Pancreas (tissue), 10 donors: ENCODE measurements around the gene LCT. TPM values are rescaled to one million over a fixed set of nuclear protein-coding genes. Genes with fewer than 3 reads are reported as not detected.

ENCODE experiments used
- ATAC-seq, 4 donors: fragments of 200-7000 bp; cut with Tn5 transposase; one replicate each; pipeline versions ENCODE4 v1.8.0 to v1.9.1; 2020; ENCODE audit warnings: mild to moderate bottlenecking in 4 of 4, moderate library complexity in 4 of 4
- DNase-seq, 6 donors: peaks; one replicate each; pipeline ENCODE4 v3.0.0-alpha.2; 2020
- FAIRE-seq: peaks from 2 replicates; lab custom pipeline; 2012; peaks lifted over from hg19 to GRCh38; lab: Jason Lieb, UNC
- H3K27ac ChIP-seq, 4 donors: fragments of 200-600 bp; sonication (generic); 1 replicate in 3 of 4; 2 replicates in 1 of 4; pipeline versions ENCODE4 v1.5.0 to v1.8.0; 2020
- H3K27me3 ChIP-seq, 4 donors: fragments of 200-600 bp; one replicate each; pipeline ENCODE4 v1.8.0; 2021
- H3K36me3 ChIP-seq, 3 donors: fragments of 200-600 bp; sonication (generic) in 1 of 3; one replicate each; pipeline versions ENCODE4 v1.5.0 to v1.8.0; 2020 to 2021
- H3K4me1 ChIP-seq, 3 donors: fragments of 200-600 bp; one replicate each; pipeline ENCODE4 v1.8.0; 2021
- H3K4me3 ChIP-seq, 4 donors: fragments of 200-600 bp; sonication (generic) in 2 of 4; one replicate each; pipeline versions ENCODE4 v1.5.0 to v1.8.0; 2020 to 2021
- H3K9me3 ChIP-seq, 4 donors: fragments of 200-600 bp; one replicate each; pipeline ENCODE4 v1.8.0; 2021
- CTCF ChIP-seq, 4 donors: fragments of 200-600 bp; sonication (generic) in 3 of 4; IDR thresholded peaks; one replicate each; pipeline versions ENCODE4 v1.5.0 to v1.8.0; 2021; ENCODE audit warnings: antibody characterized with exemption in 4 of 4
- WGBS, 2 donors: extraction: QIAGEN DNeasy Blood & Tissue Kit; methylation state at CpG; one replicate each; pipeline ENCODE4 v1.1.7; 2013; 5-methylcytosine and 5-hydroxymethylcytosine counted together
- intact Hi-C, 3 donors: fragments of 100-400 bp; cut with DNase I; formaldehyde crosslinking; loops; one replicate each; pipeline versions ENCODE4 v1.11.1 to v1.14.2; 2022
- polyA plus RNA-seq, 2 donors: library from polyadenylated mRNA; stranded (reverse); fragments of 200-250 nt; gene quantifications; one replicate each; pipeline ENCODE4 v1.2.3, GENCODE V29; 2013
- total RNA-seq, 6 donors: library from RNA; stranded (reverse); fragmentation: NEBNext Ultra II Directional in 4 of 6; extraction: Animal tissue kit (Norgen Biotek cat#: 25700) in 4 of 6; gene quantifications; one replicate each; pipeline versions ENCODE4 v1.2.1 to v1.2.4, GENCODE V29; 2021 to 2023
- donor health status: healthy with polysubstance abuse.
- donor health status: DM: no; HTN: no; CAD: no; lungs with moderate emphysema.
- donor health status: DM: no; HTN: no; CAD: no.
- donor health status: control.
- donor health status: control.
- donor health status: Bipolar disorder and iron deficiency.
- donor health status: DM: yes; HTN: yes; CAD: no.
- donor health status: DM: no; HTN: no; CAD: no.
- donor health status: DM: no; HTN: no; CAD: no.
- donor health status: DM: yes; HTN: yes; CAD: no.

Gene LCT
- total and polyA plus RNA-seq, 8 donors, result under 0.01 to 0.06 TPM; not detected in 6

GRCh38 chr2:135838502-135838901 lies 1.5 kb upstream of the LCT start:
- intact Hi-C loops, result no loop called here
- no peak for ATAC-seq
- no peaks in the 10 kb centered on the region for H3K27me3 ChIP-seq
- 92% methylated on average over 3 of the region's 3 CpGs for WGBS, 2 donors
- no peaks in the 10 kb centered on the region for H3K36me3 ChIP-seq
- no peak overlapping the region for H3K27ac ChIP-seq
- FAIRE-seq, result no peak
- no peaks in the 10 kb centered on the region for H3K4me1 ChIP-seq
- no peak for TF ChIP-seq CTCF (IDR thresholded peaks at IDR 0.05)
- H3K9me3 ChIP-seq, result no peaks in the 10 kb centered on the region
- DNase-seq, result no peak
- no peak overlapping the region for H3K4me3 ChIP-seq

- no peaks in the 10 kb centered on the region for H3K27me3 ChIP-seq
- H3K4me1 ChIP-seq, result no peaks in the 10 kb centered on the region
- no peak for FAIRE-seq
- ATAC-seq, result no peak
- intact Hi-C loops, result no loop called here
- no peak overlapping the region for H3K4me3 ChIP-seq
- no peaks in the 10 kb centered on the region for H3K36me3 ChIP-seq
- WGBS, 2 donors, result 90 to 92% methylated on average over 6 of the region's 6 CpGs
- no peak for DNase-seq
- TF ChIP-seq CTCF (IDR thresholded peaks at IDR 0.05), result no peak
- no peaks in the 10 kb centered on the region for H3K9me3 ChIP-seq
- H3K27ac ChIP-seq, result no peak overlapping the region
Measured at GRCh38 chr2:135832891-135833290, 4.1 kb downstream of the LCT start.

GRCh38 chr2:135831180-135831812 lies 5.7 kb downstream of the LCT start:
- Histone ChIP-seq H3K4me3 (no peak overlapping the region), H3K4me1 (no peaks in the 10 kb centered on the region), H3K9me3 (no peaks in the 10 kb centered on the region), H3K36me3 (no peaks in the 10 kb centered on the region), H3K27me3 (no peaks in the 10 kb centered on the region), H3K27ac (no peak overlapping the region)
- intact Hi-C loops, result no loop called here
- TF ChIP-seq CTCF (IDR thresholded peaks at IDR 0.05), result no peak
- FAIRE-seq (no peak), ATAC-seq (no peak), DNase-seq (no peak)
- WGBS, 2 donors, result 67 to 68% methylated on average over 14 of the region's 14 CpGs

GRCh38 chr2:135829378-135830135 lies 7.4 kb downstream of the LCT start:
- Histone ChIP-seq H3K4me3 (no peak overlapping the region), H3K4me1 (no peaks in the 10 kb centered on the region), H3K27ac (no peak overlapping the region), H3K9me3 (no peaks in the 10 kb centered on the region), H3K36me3 (no peaks in the 10 kb centered on the region), H3K27me3 (no peaks in the 10 kb centered on the region)
- no peak for FAIRE-seq
- intact Hi-C loops, result no loop called here
- no peak for TF ChIP-seq CTCF (IDR thresholded peaks at IDR 0.05)
- no peak for ATAC-seq
- 76 to 82% methylated on average over 13 of the region's 13 CpGs for WGBS, 2 donors
- DNase-seq, result no peak

GRCh38 chr2:135826544-135826943 lies 10.4 kb downstream of the LCT start:
- Histone ChIP-seq H3K27ac (no peak overlapping the region), H3K4me3 (no peak overlapping the region), H3K36me3 (no peaks in the 10 kb centered on the region), H3K27me3 (no peaks in the 10 kb centered on the region), H3K4me1 (no peaks in the 10 kb centered on the region), H3K9me3 (no peaks in the 10 kb centered on the region)
- ATAC-seq (no peak), FAIRE-seq (no peak), DNase-seq (no peak)
- intact Hi-C loops, result no loop called here
- WGBS, 2 donors, result 90 to 93% methylated on average over 6 of the region's 6 CpGs
- TF ChIP-seq CTCF (IDR thresholded peaks at IDR 0.05), result no peak
